Measurements from ENCODE around the gene WWOX. TPM values are rescaled to one million over a fixed set of nuclear protein-coding genes. Genes with fewer than 3 reads are reported as not detected.

The WWOX gene
- total RNA-seq, 1 donor from 2014 or later = 8.9 TPM

GRCh38 chr16:79131321-79132075, 1032.0 kb downstream of the WWOX start:
- no peak for TF ChIP-seq CTCF (IDR thresholded peaks at IDR 0.05; ENCODE audit: borderline replicate concordance)
- H3K4me3 ChIP-seq = no peak overlapping the region
- DNase-seq = no peak
- no peaks in the 10 kb centered on the region for H3K4me1 ChIP-seq
- intact Hi-C loops (cut with micrococcal nuclease) = no loop called here
- no peak overlapping the region for H3K27ac ChIP-seq (replicated peaks)
- no peaks in the 10 kb centered on the region for H3K9me3 ChIP-seq (replicated peaks)
- H3K36me3 ChIP-seq = no peaks in the 10 kb centered on the region
- H3K27me3 ChIP-seq (ENCODE audit: low read depth) = no peaks in the 10 kb centered on the region

GRCh38 chr16:79132701-79133100, 1033.2 kb downstream of the WWOX start:
- H3K27ac ChIP-seq (replicated peaks) = no peak overlapping the region
- H3K4me3 ChIP-seq = no peak overlapping the region

GRCh38 chr16:79134300-79134699, 1034.8 kb downstream of the WWOX start:
- TF ChIP-seq CTCF (IDR thresholded peaks at IDR 0.05; ENCODE audit: borderline replicate concordance) = no peak
- no peaks in the 10 kb centered on the region for H3K27me3 ChIP-seq (ENCODE audit: low read depth)
- H3K4me1 ChIP-seq = no peaks in the 10 kb centered on the region
- no peak for DNase-seq
- no peaks in the 10 kb centered on the region for H3K9me3 ChIP-seq (replicated peaks)
- no peaks in the 10 kb centered on the region for H3K36me3 ChIP-seq
- H3K4me3 ChIP-seq = no peak overlapping the region
- H3K27ac ChIP-seq (replicated peaks) = no peak overlapping the region
- intact Hi-C loops (cut with micrococcal nuclease) = no loop called here

More at GRCh38 chr16:79132701-79133100, 1033.2 kb downstream of the WWOX start:
- no peak for TF ChIP-seq CTCF (IDR thresholded peaks at IDR 0.05; ENCODE audit: borderline replicate concordance)
- Histone ChIP-seq H3K27me3 (ENCODE audit: low read depth) (no peaks in the 10 kb centered on the region), H3K4me1 (no peaks in the 10 kb centered on the region), H3K9me3 (replicated peaks) (no peaks in the 10 kb centered on the region), H3K36me3 (no peaks in the 10 kb centered on the region)
- peak; percentile 41 for DNase-seq
- intact Hi-C loops (cut with micrococcal nuclease) = no loop called here

- Histone ChIP-seq H3K27me3 (ENCODE audit: low read depth) (no peaks in the 10 kb centered on the region), H3K9me3 (replicated peaks) (no peaks in the 10 kb centered on the region), H3K4me1 (no peaks in the 10 kb centered on the region), H3K27ac (replicated peaks) (no peak overlapping the region), H3K4me3 (no peak overlapping the region), H3K36me3 (no peaks in the 10 kb centered on the region)
- DNase-seq = no peak
- no peak for TF ChIP-seq CTCF (IDR thresholded peaks at IDR 0.05; ENCODE audit: borderline replicate concordance)
- intact Hi-C loops (cut with micrococcal nuclease) = no loop called here
Measured at GRCh38 chr16:79136955-79137354, 1037.5 kb downstream of the WWOX start.

- H3K27me3 ChIP-seq (ENCODE audit: low read depth) = no peaks in the 10 kb centered on the region
- no peak for TF ChIP-seq CTCF (IDR thresholded peaks at IDR 0.05; ENCODE audit: borderline replicate concordance)
- H3K9me3 ChIP-seq (replicated peaks) = no peaks in the 10 kb centered on the region
- no peak overlapping the region for H3K4me3 ChIP-seq
- no peaks in the 10 kb centered on the region for H3K36me3 ChIP-seq
- H3K27ac ChIP-seq (replicated peaks) = no peak overlapping the region
- DNase-seq = no peak
- intact Hi-C loops (cut with micrococcal nuclease) = no loop called here
- no peaks in the 10 kb centered on the region for H3K4me1 ChIP-seq
Measured at GRCh38 chr16:79137426-79137939, 1038.0 kb downstream of the WWOX start.

Data from left ventricle myocardium inferior (tissue), 1 donor.